D721Med (cell line): ENCODE results near the gene INS.
"Not testable (repeated sequence)": the region's sequence is repeated elsewhere in the genome, so short reads cannot be mapped to it uniquely, and the experiment has no call there.

Experiments used
- DNase-seq: peaks from one replicate; pipeline ENCODE4 v3.0.0; 2011; ENCODE audit warnings: low spot score; ENCODE audit not compliant: insufficient read length
- FAIRE-seq: peaks from 2 replicates; lab custom pipeline; 2011; peaks lifted over from hg19 to GRCh38; lab: Jason Lieb, UNC
- TF ChIP-seq, protein P1 (sequence below): IDR thresholded peaks from 2 replicates; pipeline ENCODE4 v1.5.1; 2012; ENCODE audit warnings: mild to moderate bottlenecking, control low read depth; ENCODE audit not compliant: insufficient read depth; ENCODE audit errors: missing control alignments

The INS gene

GRCh38 chr11:2129699-2130366 is 31.2 kb downstream of the INS start:
- DNase-seq: no peak
- FAIRE-seq: no peak
- TF ChIP-seq, protein P1, sequence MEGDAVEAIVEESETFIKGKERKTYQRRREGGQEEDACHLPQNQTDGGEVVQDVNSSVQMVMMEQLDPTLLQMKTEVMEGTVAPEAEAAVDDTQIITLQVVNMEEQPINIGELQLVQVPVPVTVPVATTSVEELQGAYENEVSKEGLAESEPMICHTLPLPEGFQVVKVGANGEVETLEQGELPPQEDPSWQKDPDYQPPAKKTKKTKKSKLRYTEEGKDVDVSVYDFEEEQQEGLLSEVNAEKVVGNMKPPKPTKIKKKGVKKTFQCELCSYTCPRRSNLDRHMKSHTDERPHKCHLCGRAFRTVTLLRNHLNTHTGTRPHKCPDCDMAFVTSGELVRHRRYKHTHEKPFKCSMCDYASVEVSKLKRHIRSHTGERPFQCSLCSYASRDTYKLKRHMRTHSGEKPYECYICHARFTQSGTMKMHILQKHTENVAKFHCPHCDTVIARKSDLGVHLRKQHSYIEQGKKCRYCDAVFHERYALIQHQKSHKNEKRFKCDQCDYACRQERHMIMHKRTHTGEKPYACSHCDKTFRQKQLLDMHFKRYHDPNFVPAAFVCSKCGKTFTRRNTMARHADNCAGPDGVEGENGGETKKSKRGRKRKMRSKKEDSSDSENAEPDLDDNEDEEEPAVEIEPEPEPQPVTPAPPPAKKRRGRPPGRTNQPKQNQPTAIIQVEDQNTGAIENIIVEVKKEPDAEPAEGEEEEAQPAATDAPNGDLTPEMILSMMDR: no peak

DNA sequence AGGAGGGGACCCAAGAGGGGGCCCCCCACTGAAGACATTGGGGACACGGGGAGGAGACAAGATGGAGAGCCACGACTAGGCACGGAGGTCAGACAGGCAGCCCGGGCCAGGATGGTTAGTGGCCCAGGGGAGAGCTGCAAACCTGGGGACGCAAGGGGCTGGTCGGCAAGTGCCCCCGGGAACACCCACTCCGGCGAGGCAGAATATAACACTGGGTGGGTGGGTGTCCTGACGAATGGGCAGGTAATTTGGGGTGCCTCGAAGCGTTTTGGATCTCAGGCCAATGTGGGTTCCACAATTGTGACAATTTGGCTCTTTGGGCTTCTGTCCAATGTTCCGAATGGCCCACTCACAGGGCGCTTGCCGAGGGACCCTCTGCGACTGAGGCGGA is 31.7 kb downstream of the INS start:
- DNase-seq (no peak), FAIRE-seq (no peak)
- TF ChIP-seq, protein P1: no peak

- FAIRE-seq: no peak
- no peak for DNase-seq
- TF ChIP-seq, protein P1: no peak
Measured at GRCh38 chr11:2128511-2129307, 32.3 kb downstream of the INS start.

GRCh38 chr11:2128130-2128510 is 32.9 kb downstream of the INS start:
- TF ChIP-seq, protein P1: no peak
- FAIRE-seq (no peak), DNase-seq (no peak)

- DNase-seq (no peak), FAIRE-seq (no peak)
- TF ChIP-seq, protein P1: no peak
Measured at GRCh38 chr11:2127482-2128129, 33.4 kb downstream of the INS start.

DNA sequence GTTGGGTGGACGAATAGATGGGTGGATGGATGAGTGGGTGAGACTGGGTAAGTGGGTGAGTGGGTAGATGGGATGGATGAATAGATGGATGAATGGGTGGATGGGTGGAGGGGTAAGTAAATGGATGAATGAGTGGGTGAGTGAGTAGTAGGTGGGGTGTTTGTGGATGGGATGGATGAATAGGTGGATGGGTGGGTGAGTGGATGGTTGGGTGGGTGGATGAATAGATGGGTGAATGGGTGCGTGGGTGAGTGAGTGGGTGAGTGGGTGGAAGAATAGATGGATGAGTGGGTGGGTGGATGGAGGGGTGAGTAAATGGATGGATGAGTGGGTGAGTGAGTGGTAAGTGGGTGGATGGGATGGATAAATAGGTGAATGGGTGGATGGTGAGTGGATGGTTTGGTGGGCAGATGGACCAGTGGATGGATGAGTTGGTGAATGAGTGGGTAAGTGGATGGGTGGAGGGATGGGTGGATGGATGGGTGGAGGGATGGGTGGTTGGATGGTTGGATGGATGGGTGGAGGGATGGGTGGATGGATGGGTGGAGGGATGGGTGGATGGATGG is 34.4 kb downstream of the INS start:
- DNase-seq (no peak), FAIRE-seq (no peak)

DNA sequence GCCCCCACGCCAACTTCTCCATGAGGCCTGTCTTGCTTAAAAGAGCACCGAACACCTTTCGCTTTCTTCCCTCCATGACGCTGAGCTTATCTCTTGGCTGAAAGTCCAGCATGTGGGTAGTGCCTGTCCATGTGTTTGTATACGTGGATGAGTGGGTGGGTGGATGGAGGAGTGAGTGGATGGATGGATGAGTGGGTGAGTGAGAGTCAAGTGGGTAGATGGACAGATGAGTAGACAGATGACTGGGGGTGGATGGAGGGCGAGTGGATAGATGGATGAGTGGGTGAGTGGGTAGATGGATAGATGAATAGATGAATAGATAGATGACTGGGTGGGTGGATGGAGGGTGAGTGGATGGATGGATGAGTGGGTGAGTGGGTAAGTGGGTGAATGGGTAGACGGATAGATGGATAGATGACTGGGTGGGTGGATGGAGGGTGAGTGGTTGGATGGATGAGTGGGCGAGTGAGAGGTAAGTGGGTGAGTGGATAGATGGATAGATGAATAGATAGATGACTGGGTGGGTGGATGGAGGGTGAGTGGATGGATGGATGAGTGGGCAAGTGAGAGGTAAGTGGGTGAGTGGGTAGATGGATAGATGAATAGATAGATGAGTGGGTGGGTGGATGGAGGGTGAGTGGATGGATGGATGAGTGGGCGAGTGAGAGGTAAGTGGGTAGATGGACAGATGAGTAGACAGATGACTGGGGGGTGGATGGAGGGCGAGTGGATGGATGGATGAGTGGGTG is 36.1 kb downstream of the INS start:
- not testable (repeated sequence) for DNase-seq, FAIRE-seq

More for the DNA sequence above, 34.4 kb downstream of the INS start:
- TF ChIP-seq, protein P1: no peak
